ENCODE measurements around the gene USP37.

DNA sequence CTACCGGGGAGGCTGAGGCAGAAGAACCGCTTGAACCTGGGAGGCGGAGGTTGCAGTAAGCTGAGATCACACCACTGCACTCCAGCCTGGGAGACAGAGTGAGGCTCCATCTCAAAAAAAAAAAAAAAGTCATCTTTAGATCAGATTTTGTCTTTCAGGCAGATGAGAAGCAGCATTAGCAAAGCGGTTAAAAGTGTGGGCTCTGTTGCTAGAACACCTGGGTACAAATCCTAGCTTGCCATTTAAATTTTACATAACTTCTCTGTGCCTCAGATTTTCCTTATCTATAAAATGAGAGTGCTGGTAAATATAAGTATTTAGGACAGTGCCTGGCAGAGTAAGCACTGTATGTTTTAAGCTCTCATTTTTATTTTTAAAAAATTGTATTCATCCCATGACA lies 8.7 kb upstream of the USP37 start:
- no peak for TF ChIP-seq SPI1 (IDR thresholded peaks at IDR 0.05; ENCODE audit: borderline replicate concordance, low read depth)
- TF ChIP-seq GABPA (IDR thresholded peaks at IDR 0.05; ENCODE audit: low read depth) = no peak
- TF ChIP-seq, protein P1, sequence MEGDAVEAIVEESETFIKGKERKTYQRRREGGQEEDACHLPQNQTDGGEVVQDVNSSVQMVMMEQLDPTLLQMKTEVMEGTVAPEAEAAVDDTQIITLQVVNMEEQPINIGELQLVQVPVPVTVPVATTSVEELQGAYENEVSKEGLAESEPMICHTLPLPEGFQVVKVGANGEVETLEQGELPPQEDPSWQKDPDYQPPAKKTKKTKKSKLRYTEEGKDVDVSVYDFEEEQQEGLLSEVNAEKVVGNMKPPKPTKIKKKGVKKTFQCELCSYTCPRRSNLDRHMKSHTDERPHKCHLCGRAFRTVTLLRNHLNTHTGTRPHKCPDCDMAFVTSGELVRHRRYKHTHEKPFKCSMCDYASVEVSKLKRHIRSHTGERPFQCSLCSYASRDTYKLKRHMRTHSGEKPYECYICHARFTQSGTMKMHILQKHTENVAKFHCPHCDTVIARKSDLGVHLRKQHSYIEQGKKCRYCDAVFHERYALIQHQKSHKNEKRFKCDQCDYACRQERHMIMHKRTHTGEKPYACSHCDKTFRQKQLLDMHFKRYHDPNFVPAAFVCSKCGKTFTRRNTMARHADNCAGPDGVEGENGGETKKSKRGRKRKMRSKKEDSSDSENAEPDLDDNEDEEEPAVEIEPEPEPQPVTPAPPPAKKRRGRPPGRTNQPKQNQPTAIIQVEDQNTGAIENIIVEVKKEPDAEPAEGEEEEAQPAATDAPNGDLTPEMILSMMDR (IDR thresholded peaks at IDR 0.05; ENCODE audit: insufficient read depth, low read length) = no peak
- no peak for TF ChIP-seq POLR2AphosphoS5 (IDR thresholded peaks at IDR 0.05; ENCODE audit: low read depth)

Measured in HL-60 (cell line).